ENCODE data around the gene POMGNT1. TPM values are rescaled to one million over a fixed set of nuclear protein-coding genes. Genes with fewer than 3 reads are reported as not detected.

POMGNT1 gene
- total and polyA plus RNA-seq, 3 experiments from 2014 or later = 34.2 to 61.4 (median 56.4) TPM

- Histone ChIP-seq H3K4me1 (ENCODE audit: insufficient read depth, low read length) (peaks cover 7% of the 10 kb centered on the region), H3K36me3 (ENCODE audit: insufficient read depth, low read length) (no peaks in the 10 kb centered on the region), H3K9me3 (ENCODE audit: low read length) (no peaks in the 10 kb centered on the region), H3K27ac (ENCODE audit: low read depth, low read length) (no peak overlapping the region), H3K27me3 (ENCODE audit: insufficient read depth, low read length, poor library complexity, severe bottlenecking) (no peaks in the 10 kb centered on the region), H3K4me3 (ENCODE audit: low read length) (no peak overlapping the region)
- peak overlapping the region in 1 of 8 donors; percentile 42 for H3K27ac Mint-ChIP-seq
- peaks cover 5 to 13% (median 8%) of the 10 kb centered on the region in 3 donors for H3K4me1 Mint-ChIP-seq
- ChIA-PET CTCF (no interaction called here), POLR2A (no interaction called here)
- peaks cover 11 to 12% of the 10 kb centered on the region in 2 donors for H3K27me3 Mint-ChIP-seq
- H3K4me3 Mint-ChIP-seq = no peak overlapping the region
- H3K9me3 Mint-ChIP-seq = no peaks in the 10 kb centered on the region
- DNase-seq = no peak
- H3K36me3 Mint-ChIP-seq = no peaks in the 10 kb centered on the region
Measured at GRCh38 chr1:46171871-46172270, 26.4 kb downstream of the POMGNT1 start.

GRCh38 chr1:46171351-46171750 is 26.9 kb downstream of the POMGNT1 start:
- no peaks in the 10 kb centered on the region for H3K36me3 ChIP-seq (ENCODE audit: insufficient read depth, low read length)
- Mint-ChIP-seq H3K27ac (no peak overlapping the region), H3K4me3 (no peak overlapping the region), H3K9me3 (no peaks in the 10 kb centered on the region), H3K4me1 (peaks cover 10 to 18% (median 11%) of the 10 kb centered on the region in 3 donors), H3K27me3 (peaks cover 11 to 12% of the 10 kb centered on the region in 2 donors), H3K36me3 (no peaks in the 10 kb centered on the region)
- DNase-seq = no peak
- peaks cover 10% of the 10 kb centered on the region for H3K4me1 ChIP-seq (ENCODE audit: insufficient read depth, low read length)
- CTCF ChIA-PET = no interaction called here
- POLR2A ChIA-PET = no interaction called here
- no peak overlapping the region for H3K4me3 ChIP-seq (ENCODE audit: low read length)
- H3K27me3 ChIP-seq (ENCODE audit: insufficient read depth, low read length, poor library complexity, severe bottlenecking) = no peaks in the 10 kb centered on the region
- H3K9me3 ChIP-seq (ENCODE audit: low read length) = no peaks in the 10 kb centered on the region
- no peak overlapping the region for H3K27ac ChIP-seq (ENCODE audit: low read depth, low read length)

DNA sequence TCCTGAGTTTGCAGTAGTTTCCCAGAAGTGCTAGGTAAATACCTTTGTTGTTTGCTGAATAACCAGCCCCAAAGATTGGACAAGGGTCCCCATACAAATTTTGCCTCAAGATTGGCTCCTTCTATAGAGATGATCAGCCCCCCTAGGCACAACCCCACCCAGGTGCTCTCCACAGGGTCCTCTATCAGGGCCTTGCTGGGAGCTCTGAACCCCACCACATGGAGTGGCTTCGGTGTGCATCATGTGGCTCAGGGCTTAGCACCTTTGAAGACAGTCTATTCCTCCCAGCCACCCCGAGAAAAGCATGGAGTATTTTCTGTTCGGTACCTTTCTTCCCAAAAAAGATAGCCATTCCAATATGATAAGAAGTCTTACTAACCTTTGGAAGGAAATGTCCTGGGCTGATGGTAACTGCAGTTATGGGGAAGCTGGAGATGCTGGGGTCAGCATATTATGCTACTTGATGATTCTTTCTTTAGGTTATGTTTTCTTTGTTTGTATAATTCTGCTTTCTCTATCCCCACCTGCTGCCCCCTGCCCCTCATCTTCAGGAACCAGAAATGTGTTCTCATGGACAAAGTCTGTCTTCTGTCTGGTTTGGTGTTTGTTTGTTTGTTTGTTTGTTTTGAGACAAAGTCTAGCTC is 28.3 kb downstream of the POMGNT1 start:
- CTCF ChIA-PET = interaction anchor here (1.3 kb wide), 2 partner anchors 9 to 133 kb away, joined by 5 read pairs; no protein-coding TSS in a partner anchor

DNA sequence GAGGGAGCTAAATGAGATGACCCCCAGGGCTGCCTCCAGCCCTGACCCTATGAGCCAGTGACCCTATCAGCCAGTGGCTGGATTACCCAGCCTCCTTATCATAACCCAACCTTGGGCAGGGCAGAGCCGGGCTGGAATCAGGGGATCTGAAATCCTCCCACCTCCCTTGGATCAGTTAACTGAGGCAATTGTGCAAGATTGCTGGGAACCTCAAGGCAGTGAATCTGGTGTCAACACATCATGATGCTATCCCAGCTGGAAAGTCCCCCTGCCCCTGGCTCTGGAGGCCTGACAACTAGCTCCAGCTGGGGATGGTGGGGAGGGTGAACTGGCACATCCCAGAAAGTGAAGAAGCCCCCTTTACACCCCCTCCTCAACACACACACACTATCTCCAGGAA is 29.8 kb downstream of the POMGNT1 start:
- peaks cover 12 to 14% of the 10 kb centered on the region in 2 donors for H3K27me3 Mint-ChIP-seq
- no peaks in the 10 kb centered on the region for H3K27me3 ChIP-seq (ENCODE audit: insufficient read depth, low read length, poor library complexity, severe bottlenecking)
- POLR2A ChIA-PET = no interaction called here

More for the DNA sequence above, 28.3 kb downstream of the POMGNT1 start:
- Histone ChIP-seq H3K27ac (ENCODE audit: low read depth, low read length) (no peak overlapping the region), H3K9me3 (ENCODE audit: low read length) (no peaks in the 10 kb centered on the region), H3K27me3 (ENCODE audit: insufficient read depth, low read length, poor library complexity, severe bottlenecking) (no peaks in the 10 kb centered on the region), H3K4me1 (ENCODE audit: insufficient read depth, low read length) (peaks cover 15% of the 10 kb centered on the region), H3K4me3 (ENCODE audit: low read length) (no peak overlapping the region), H3K36me3 (ENCODE audit: insufficient read depth, low read length) (no peaks in the 10 kb centered on the region)
- H3K4me3 Mint-ChIP-seq = no peak overlapping the region
- no peaks in the 10 kb centered on the region for H3K36me3 Mint-ChIP-seq
- POLR2A ChIA-PET = no interaction called here
- H3K9me3 Mint-ChIP-seq = no peaks in the 10 kb centered on the region
- peaks cover 11 to 12% of the 10 kb centered on the region in 2 donors for H3K27me3 Mint-ChIP-seq
- H3K4me1 Mint-ChIP-seq = peaks cover 11 to 20% (median 13%) of the 10 kb centered on the region in 3 donors
- DNase-seq = no peak
- H3K27ac Mint-ChIP-seq = no peak overlapping the region

GRCh38 chr1:46166521-46167462 is 31.4 kb downstream of the POMGNT1 start:
- POLR2A ChIA-PET = interaction anchor here (1.0 to 1.1 kb wide), 2 partner anchors 10 to 36 kb away, joined by 3 to 4 read pairs; partner anchors contain the start of gene LURAP1
- Histone ChIP-seq H3K9me3 (ENCODE audit: low read length) (no peaks in the 10 kb centered on the region), H3K27me3 (ENCODE audit: insufficient read depth, low read length, poor library complexity, severe bottlenecking) (no peaks in the 10 kb centered on the region), H3K4me3 (ENCODE audit: low read length) (peak overlapping the region; percentile 67), H3K36me3 (ENCODE audit: insufficient read depth, low read length) (no peaks in the 10 kb centered on the region), H3K4me1 (ENCODE audit: insufficient read depth, low read length) (peaks cover 15% of the 10 kb centered on the region), H3K27ac (ENCODE audit: low read depth, low read length) (no peak overlapping the region)
- H3K4me1 Mint-ChIP-seq = peaks cover 11 to 20% (median 13%) of the 10 kb centered on the region in 3 donors
- DNase-seq = peak in 4 of 5 donors; percentile 9 to 63 (median 34)
- H3K9me3 Mint-ChIP-seq = no peaks in the 10 kb centered on the region
- H3K4me3 Mint-ChIP-seq = peak overlapping the region; percentile 88 to 97 (median 90)
- peak overlapping the region; percentile 45 to 99 (median 89) for H3K27ac Mint-ChIP-seq
- CTCF ChIA-PET = interaction anchor here (1.3 to 1.4 kb wide), 3 partner anchors 14 to 130 kb away, joined by 3 to 9 read pairs (median 3); no protein-coding TSS in a partner anchor
- peaks cover 7 to 13% of the 10 kb centered on the region in 2 donors for H3K27me3 Mint-ChIP-seq
- H3K36me3 Mint-ChIP-seq = no peaks in the 10 kb centered on the region

More for the DNA sequence above, 29.8 kb downstream of the POMGNT1 start:
- H3K4me3 ChIP-seq (ENCODE audit: low read length) = no peak overlapping the region
- H3K9me3 ChIP-seq (ENCODE audit: low read length) = no peaks in the 10 kb centered on the region
- H3K27ac Mint-ChIP-seq = peak overlapping the region in 2 of 8 donors; percentile 17 to 81
- no peaks in the 10 kb centered on the region for H3K36me3 Mint-ChIP-seq
- H3K4me3 Mint-ChIP-seq = peak overlapping the region in 1 of 7 donors; percentile 21
- no peak overlapping the region for H3K27ac ChIP-seq (ENCODE audit: low read depth, low read length)
- CTCF ChIA-PET = interaction anchor here (1.4 kb wide), 1 partner anchor 37 kb away, joined by 3 read pairs; the partner anchor contains the start of gene PIK3R3
- no peak for DNase-seq
- peaks cover 15% of the 10 kb centered on the region for H3K4me1 ChIP-seq (ENCODE audit: insufficient read depth, low read length)
- H3K4me1 Mint-ChIP-seq = peaks cover 11 to 20% (median 13%) of the 10 kb centered on the region in 3 donors
- no peaks in the 10 kb centered on the region for H3K9me3 Mint-ChIP-seq
- H3K36me3 ChIP-seq (ENCODE audit: insufficient read depth, low read length) = no peaks in the 10 kb centered on the region

- Mint-ChIP-seq H3K36me3 (no peaks in the 10 kb centered on the region), H3K4me3 (no peak overlapping the region), H3K27me3 (peaks cover 0 to 4% of the 10 kb centered on the region in 2 donors), H3K9me3 (no peaks in the 10 kb centered on the region), H3K27ac (no peak overlapping the region), H3K4me1 (no peaks in the 10 kb centered on the region)
- DNase-seq = no peak
- Histone ChIP-seq H3K9me3 (ENCODE audit: low read length) (no peaks in the 10 kb centered on the region), H3K27me3 (ENCODE audit: insufficient read depth, low read length, poor library complexity, severe bottlenecking) (no peaks in the 10 kb centered on the region), H3K4me3 (ENCODE audit: low read length) (no peak overlapping the region), H3K4me1 (ENCODE audit: insufficient read depth, low read length) (no peaks in the 10 kb centered on the region), H3K27ac (ENCODE audit: low read depth, low read length) (no peak overlapping the region), H3K36me3 (ENCODE audit: insufficient read depth, low read length) (no peaks in the 10 kb centered on the region)
- CTCF ChIA-PET = no interaction called here
- POLR2A ChIA-PET = no interaction called here
Measured at GRCh38 chr1:46160212-46160611, 38.0 kb downstream of the POMGNT1 start.

- no peaks in the 10 kb centered on the region for H3K27me3 ChIP-seq (ENCODE audit: insufficient read depth, low read length, poor library complexity, severe bottlenecking)
- CTCF ChIA-PET = no interaction called here
Measured at GRCh38 chr1:46159516-46159915, 38.7 kb downstream of the POMGNT1 start.

More at GRCh38 chr1:46159516-46159915, 38.7 kb downstream of the POMGNT1 start:
- POLR2A ChIA-PET = no interaction called here
- Histone ChIP-seq H3K4me1 (ENCODE audit: insufficient read depth, low read length) (no peaks in the 10 kb centered on the region), H3K27ac (ENCODE audit: low read depth, low read length) (no peak overlapping the region), H3K9me3 (ENCODE audit: low read length) (no peaks in the 10 kb centered on the region), H3K36me3 (ENCODE audit: insufficient read depth, low read length) (no peaks in the 10 kb centered on the region), H3K4me3 (ENCODE audit: low read length) (no peak overlapping the region)
- H3K4me1 Mint-ChIP-seq = no peaks in the 10 kb centered on the region
- H3K27ac Mint-ChIP-seq = no peak overlapping the region
- no peak overlapping the region for H3K4me3 Mint-ChIP-seq
- DNase-seq = no peak
- H3K9me3 Mint-ChIP-seq = no peaks in the 10 kb centered on the region
- H3K27me3 Mint-ChIP-seq = peaks cover 0 to 4% of the 10 kb centered on the region in 2 donors
- H3K36me3 Mint-ChIP-seq = no peaks in the 10 kb centered on the region
